Dermis lymphatic vessel endothelial cell (primary cell): ENCODE results near the gene CANT1. TPM values are rescaled to one million over a fixed set of nuclear protein-coding genes. Genes with fewer than 3 reads are reported as not detected.

ENCODE experiments used
- total RNA-seq: library from RNA; depleted of rRNA; stranded (reverse); fragments of >200 nt; gene quantifications from 2 replicates; pipeline ENCODE4 v1.2.1, GENCODE V29; 2014

CANT1 gene
- 42.5 and 46.2 TPM in 2 replicates for total RNA-seq

GRCh38 chr17:79009397-79010303 lies at the start of gene CANT1:
Gene CANT1, minus strand, starts transcription at chr17:79009764. Its CDS starts 12,142 bp downstream, at chr17:78997622.

GRCh38 chr17:79023886-79024771 lies 14.6 kb upstream of the CANT1 start, which contains the start of gene C1QTNF1:
Gene C1QTNF1, plus strand, starts transcription at chr17:79024169. Its CDS starts 19,800 bp downstream, at chr17:79043969.

GRCh38 chr17:78979780-78980623 lies 29.6 kb downstream of the CANT1 start, which contains the start of gene LGALS3BP:
Gene LGALS3BP, minus strand, starts transcription at chr17:78979923. Its CDS starts 2,732 bp downstream, at chr17:78977191.

Other genes with a start within 250 kb of the CANT1 start
- gene CYTH1, start 227.5 kb downstream of the CANT1 start, total RNA-seq: 19.8 and 24.9 TPM in 2 replicates
- gene USP36, start 168.9 kb downstream of the CANT1 start, total RNA-seq: 12.8 and 15.6 TPM in 2 replicates
- gene CEP295NL, start 106.6 kb downstream of the CANT1 start, total RNA-seq: 1.3 and 1.4 TPM in 2 replicates
- gene TIMP2, start 84.4 kb downstream of the CANT1 start, total RNA-seq: 61.6 and 75.5 TPM in 2 replicates
- 1.8 and 5.1 TPM in 2 replicates for gene LGALS3BP, start 29.8 kb downstream of the CANT1 start, total RNA-seq
- gene C1QTNF1, start 14.4 kb upstream of the CANT1 start, total RNA-seq: 3.0 and 10.5 TPM in 2 replicates
- 9.8 and 10.2 TPM in 2 replicates for gene ENGASE, start 65.1 kb upstream of the CANT1 start, total RNA-seq